NK-92 (cell line): ENCODE data around the gene PLA2G4E.

Experiments used
- DNase-seq: peaks from one replicate; lab custom pipeline; 2025; ENCODE audit not compliant: unreplicated experiment; lab: John Stamatoyannopoulos, UW

The PLA2G4E gene

GRCh38 chr15:41981371-41982132 is 39.3 kb downstream of the PLA2G4E start:
- DNase-seq, result no peak

GRCh38 chr15:41980654-41981323 is 40.1 kb downstream of the PLA2G4E start:
- DNase-seq, result no peak

GRCh38 chr15:41979493-41980266 is 41.2 kb downstream of the PLA2G4E start:
- no peak for DNase-seq

- no peak for DNase-seq
Measured at GRCh38 chr15:41978534-41978933, 42.3 kb downstream of the PLA2G4E start.

DNA sequence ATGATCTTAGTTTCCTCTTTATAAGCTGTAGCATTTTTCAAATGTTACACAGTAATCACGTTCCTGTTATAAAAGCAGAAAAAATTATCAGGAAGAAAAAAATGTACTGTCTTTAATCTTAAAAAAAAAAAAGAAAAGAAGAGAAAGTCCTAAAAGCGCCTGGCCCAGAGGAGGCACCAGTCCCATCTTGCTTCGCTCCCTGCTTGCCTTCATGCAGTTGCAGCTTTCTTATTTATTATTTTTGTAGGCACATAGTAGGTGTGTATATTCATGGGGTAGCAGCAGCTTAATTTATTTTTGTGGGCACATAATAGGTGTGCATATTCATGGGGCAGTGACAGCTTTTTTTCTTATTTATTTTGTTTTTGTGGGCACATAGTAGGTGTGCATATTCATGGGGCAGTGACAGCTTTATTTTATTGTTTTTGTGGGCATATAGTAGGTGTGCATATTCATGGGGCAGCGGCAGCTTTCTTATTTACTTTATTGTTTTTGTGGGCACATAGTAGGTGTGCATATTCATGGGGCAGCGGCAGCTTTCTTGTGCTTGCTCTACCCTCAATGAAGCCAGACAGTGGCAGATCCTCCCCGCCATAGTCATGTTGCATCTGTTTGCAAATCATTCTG is 43.0 kb downstream of the PLA2G4E start:
- no peak for DNase-seq

DNA sequence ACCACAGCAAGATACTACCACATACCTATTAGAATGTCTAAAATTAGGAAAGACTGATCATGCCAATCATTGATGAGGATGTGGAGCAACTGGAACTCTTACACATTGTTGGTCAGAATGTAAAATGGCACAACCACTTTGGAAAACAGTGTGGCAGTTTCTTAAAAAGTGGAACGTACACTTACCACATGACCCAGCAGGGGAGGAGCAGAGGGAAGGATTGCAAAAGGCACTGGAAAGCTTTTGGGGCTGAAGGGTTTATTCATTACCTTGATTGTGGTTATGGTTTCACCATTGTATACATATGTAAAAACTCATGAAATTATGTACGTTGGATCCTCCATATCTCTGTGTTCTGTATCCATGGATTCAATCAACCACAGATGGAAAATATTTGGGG is 45.2 kb downstream of the PLA2G4E start:
- no peak for DNase-seq

GRCh38 chr15:41974041-41974440 is 46.8 kb downstream of the PLA2G4E start:
- DNase-seq, result no peak

DNA sequence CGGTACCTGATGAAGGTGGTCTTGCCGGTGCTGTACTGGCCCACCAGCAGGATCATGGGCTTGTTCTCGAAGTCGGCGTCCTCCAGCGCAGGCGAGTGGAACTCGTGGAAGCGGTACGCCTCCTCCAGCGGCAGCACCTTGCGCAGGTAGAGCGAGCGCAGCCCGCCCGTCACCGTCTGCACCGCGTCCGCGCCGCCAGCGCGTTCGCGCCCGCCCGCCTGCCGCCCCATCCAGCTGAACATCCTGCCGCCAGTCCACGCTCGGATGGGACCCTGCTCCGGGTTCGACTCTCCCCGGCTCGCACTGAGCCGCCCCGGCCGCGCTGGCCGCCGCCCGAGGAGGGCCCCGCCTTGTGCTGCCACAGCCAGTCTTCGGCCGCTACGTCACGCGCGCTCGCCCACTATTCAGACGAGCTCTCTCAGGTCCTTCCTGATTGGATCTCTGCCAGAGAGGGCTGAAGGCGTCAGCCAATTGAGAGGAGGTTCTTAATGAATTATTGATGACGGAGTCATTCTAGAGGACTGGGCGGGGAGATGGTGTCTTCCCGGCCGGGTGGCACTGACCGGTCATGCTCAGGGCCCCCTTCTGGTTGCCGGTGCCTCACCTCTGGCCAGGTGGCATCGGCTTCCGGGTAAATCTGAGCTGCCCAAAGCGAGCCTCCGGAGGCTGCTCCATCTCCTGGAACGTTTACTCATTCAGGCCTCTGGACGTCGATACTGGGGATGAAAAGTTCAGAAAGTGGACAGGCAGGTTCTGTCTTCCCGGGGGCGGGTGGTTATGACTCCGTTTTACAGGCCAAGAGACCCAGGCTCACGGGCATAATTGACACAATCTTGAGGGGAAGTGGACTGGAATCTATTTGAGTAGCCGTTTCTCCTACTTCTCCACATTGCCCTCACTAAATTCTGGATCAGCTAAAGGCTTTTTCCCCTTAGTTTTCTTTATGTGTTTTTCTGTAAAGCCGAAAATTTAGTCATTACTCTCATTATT is 48.3 kb downstream of the PLA2G4E start, which contains the start of gene EHD4:
Gene EHD4, minus strand, starts transcription at position 305 of the 990 bp plus-strand sequence. Its CDS starts 63 bp downstream, at position 242.
- peak; percentile 58 for DNase-seq

DNA sequence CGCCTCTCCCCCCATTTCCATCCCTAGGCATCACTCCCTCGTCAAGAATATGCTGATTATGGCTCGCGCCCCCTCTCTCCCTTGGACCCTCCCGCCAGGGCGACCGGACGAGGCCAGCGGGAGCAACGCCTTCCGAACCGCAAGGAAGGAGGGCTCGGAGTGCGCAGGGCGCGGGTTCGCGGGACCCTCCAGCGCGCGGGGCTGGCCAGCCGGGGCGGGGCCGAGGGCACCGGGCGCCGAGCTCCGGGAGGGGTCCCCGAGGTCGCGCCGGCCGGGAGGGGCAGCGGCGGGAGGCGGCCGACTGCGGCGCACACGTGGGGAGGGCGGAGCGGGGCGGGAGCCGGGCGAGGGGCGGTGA is 49.0 kb downstream of the PLA2G4E start:
- no peak for DNase-seq

DNA sequence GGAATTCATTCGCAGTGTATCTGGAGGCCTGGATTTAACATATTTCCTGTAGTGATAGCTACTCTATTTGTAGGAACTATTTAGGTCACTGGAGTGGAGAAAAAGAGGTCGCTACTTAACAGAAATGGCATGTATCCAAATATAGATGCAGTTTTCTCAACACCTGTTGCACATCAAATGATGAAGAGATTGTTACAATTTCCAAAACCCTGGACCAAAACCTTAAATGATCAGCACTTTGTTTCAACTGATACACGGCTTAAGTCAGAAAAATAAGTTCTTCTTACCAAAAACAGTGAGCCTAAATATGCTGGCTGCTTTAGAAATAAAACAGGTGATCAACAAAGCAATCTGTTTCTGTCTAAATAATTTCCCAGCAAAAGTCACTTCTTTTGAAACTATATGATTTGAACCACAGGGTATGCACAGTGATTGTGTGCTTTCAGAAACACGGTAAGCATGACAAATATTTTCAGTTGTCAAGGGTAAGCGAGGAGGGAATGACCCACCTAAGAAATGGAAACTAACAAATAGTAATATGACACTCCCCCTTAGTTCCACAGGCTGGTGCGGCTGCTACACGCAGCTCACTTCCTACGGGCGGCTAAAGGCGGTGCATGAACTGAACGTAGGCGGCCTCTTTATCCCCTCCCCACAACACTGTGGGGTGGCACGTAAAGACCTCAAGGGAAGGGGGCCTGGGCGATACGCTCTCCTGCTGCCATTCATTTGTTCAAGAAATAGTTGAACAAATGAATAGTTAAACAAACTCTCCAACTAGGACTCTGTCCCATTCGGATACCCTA is 49.5 kb downstream of the PLA2G4E start:
- no peak for DNase-seq

DNA sequence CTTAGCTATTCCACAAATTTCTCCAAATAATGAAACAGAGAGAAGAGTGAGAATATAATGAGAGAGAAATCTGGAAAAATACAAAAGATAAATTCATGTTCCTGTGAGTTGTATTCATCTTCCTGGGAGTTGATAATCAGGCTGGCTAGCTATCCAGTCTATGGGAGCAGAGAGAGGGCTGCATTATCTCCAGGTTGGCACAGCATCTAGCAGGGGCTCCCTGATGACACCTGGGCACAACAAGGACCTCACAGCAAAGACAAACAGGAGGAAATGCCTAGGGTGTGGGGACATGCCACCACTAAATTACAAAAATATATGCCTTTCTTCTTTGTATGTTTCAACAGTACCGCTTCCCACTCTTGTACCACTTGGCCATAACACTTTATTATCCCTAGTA is 50.4 kb downstream of the PLA2G4E start:
- no peak for DNase-seq

- no peak for DNase-seq
Measured at GRCh38 chr15:41969851-41970431, 50.9 kb downstream of the PLA2G4E start.

- DNase-seq, result no peak
Measured at GRCh38 chr15:41968701-41969100, 52.1 kb downstream of the PLA2G4E start.

DNA sequence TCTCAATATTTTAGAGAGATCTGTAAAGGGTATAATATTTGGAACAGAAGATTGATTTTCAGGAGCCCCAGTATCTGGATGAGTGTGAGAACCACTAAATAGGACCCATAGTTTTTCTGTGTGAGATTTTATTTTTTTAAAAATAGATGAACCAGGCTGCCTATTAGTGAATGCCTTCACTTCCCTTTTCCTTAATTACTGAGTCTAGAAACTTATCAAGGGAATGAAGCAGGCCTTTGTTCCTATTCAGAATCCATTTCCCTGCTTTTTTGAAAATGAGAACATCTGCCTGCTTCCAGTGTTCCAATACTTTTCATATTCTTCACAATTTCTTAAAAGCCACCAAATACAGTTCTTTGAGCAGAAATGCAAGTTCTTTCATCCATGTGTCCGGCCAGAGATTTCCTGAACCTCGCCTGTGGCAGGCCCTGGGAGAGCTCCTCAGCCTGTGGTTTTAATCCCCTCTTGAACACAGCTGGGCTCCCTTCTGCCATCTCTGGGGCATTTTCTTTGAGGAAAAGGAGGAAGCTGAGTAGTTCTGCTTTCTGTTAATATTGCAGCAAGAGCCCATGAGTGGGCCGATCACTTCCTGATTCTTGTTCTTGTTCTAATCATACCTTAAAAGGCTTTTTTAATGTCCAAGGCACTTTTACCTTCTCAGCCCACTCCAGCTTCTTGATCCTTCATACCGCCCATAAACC is 53.2 kb downstream of the PLA2G4E start:
- DNase-seq, result no peak

DNA sequence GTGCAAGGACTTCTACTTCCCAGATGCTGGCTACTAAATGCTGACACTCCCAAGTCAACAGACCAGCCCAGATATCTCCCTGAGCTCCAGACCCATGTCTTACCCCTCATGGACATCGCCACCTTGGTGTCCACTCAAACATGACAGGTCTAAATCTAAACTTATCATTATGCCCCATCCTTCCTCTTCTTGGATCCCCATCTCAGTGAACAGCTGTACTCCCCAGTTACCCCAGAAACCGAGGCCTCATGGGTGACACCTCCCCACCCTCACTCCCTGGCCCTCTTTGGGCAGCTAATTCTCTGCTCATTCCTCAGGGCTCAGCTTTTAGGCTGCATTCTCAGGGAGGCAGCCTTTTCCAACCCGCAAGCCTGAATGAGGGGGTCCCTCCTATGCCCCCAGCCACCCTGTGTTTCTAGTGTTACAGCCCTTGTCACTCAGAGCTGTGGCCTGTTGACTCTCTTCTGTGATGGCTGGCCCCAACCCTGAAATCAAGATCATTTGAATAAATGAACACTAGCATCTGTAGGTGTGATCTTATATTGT is 53.8 kb downstream of the PLA2G4E start:
- no peak for DNase-seq

GRCh38 chr15:41966414-41966812 is 54.4 kb downstream of the PLA2G4E start:
- DNase-seq, result no peak

DNA sequence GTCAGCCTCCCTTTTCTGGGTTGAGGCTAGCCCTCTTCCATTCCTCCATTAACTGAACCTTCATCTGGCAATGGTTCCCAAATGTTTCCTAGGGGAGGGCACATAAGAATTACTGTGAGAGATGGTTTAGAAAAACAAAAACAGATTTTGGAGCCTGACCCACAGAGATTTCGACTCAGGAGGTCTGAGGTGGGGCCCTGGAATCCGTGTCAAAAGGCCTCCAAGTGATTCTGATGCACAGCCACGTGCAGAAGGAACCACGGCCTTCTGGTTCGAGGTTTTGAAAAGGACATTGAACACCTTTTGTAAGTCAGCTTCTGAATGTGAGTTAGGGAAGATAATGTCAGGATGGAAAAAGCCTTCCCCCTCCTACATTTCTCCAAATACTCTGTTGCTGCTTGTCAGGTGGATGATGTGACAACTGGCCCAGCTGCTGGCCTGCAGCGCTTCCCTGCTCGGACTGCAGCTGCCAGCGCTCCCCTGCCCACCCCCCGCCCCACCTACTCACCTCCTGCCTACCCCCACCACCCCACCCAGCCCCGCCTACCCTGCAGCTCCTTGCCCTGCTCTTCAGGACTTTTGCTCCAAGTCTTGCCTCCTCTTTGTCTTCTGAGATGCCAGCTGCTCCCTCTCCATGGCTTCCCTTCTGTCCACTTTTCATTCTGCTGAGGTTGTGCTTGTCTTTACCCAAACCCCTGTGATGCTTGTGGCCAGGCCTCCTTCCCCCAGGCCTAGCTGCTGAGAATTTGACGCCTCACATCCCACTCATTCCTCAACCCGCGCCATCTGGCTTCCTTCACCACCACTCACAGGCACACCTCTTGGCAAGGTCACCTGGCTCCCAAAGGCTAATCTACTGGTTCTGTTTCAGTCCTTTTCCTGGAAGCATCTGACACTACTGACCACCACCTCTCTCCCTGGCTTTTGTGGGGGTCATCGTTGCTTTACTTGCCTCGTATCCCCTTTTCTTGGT is 55.1 kb downstream of the PLA2G4E start:
- DNase-seq, result no peak
